MM.1S (cell line): Measurements from ENCODE around the gene AVL9.

ENCODE experiments used
- DNase-seq: peaks from one replicate; pipeline ENCODE4 v3.0.0-alpha.2; 2015
- H2AFZ ChIP-seq: fragments of 300-600 bp; sonication (generic); 2 replicates; pipeline ENCODE4 v1.6.0; 2016; ENCODE audit warnings: antibody characterized with exemption, low read length
- H3F3A ChIP-seq: fragments of 300-600 bp; sonication (generic); 2 replicates; pipeline ENCODE4 v1.6.1; 2016; ENCODE audit warnings: mild to moderate bottlenecking, antibody characterized with exemption, low read length, moderate library complexity, mixed read lengths; ENCODE audit not compliant: insufficient read depth
- H3K27ac ChIP-seq: fragments of 300-600 bp; sonication (generic); 2 replicates; pipeline ENCODE4 v1.5.1; 2016; ENCODE audit warnings: mild to moderate bottlenecking, low read length
- H3K27me3 ChIP-seq: fragments of 300-600 bp; sonication (generic); replicated peaks from 2 replicates; pipeline ENCODE4 v1.6.0; 2016; ENCODE audit warnings: low read length; ENCODE audit not compliant: insufficient read depth
- H3K36me3 ChIP-seq: fragments of 300-600 bp; sonication (generic); replicated peaks from 2 replicates; pipeline ENCODE4 v1.6.1; 2016; ENCODE audit warnings: mild to moderate bottlenecking, low read length, mixed read lengths; ENCODE audit not compliant: insufficient read depth
- H3K4me1 ChIP-seq: fragments of 300-600 bp; sonication (generic); 2 replicates; pipeline ENCODE4 v1.6.1; 2016; ENCODE audit warnings: low read length, mixed read lengths
- H3K4me2 ChIP-seq: fragments of 300-600 bp; sonication (generic); 2 replicates; pipeline ENCODE4 v1.6.0; 2016; ENCODE audit warnings: low read depth, low read length
- H3K4me3 ChIP-seq: fragments of 300-600 bp; sonication (generic); 2 replicates; pipeline ENCODE4 v1.5.1; 2016; ENCODE audit warnings: low read length, mixed read lengths
- H3K79me2 ChIP-seq: fragments of 300-600 bp; sonication (generic); 2 replicates; pipeline ENCODE4 v1.6.1; 2016; ENCODE audit warnings: mixed run types, low read length, mixed read lengths
- H3K9ac ChIP-seq: fragments of 300-600 bp; sonication (generic); 2 replicates; pipeline ENCODE4 v1.6.1; 2016; ENCODE audit warnings: low read length, mixed read lengths
- H3K9me2 ChIP-seq: fragments of 300-600 bp; sonication (generic); replicated peaks from 2 replicates; pipeline ENCODE4 v1.6.1; 2016; ENCODE audit warnings: mild to moderate bottlenecking, low read length, mixed read lengths; ENCODE audit not compliant: insufficient read depth
- H3K9me3 ChIP-seq: fragments of 300-600 bp; sonication (generic); replicated peaks from 2 replicates; pipeline ENCODE4 v1.6.1; 2016; ENCODE audit warnings: mild to moderate bottlenecking, low read length, mixed read lengths; ENCODE audit not compliant: insufficient read depth
- H4K20me1 ChIP-seq: fragments of 300-600 bp; sonication (generic); 2 replicates; pipeline ENCODE4 v1.6.1; 2016; ENCODE audit warnings: mild to moderate bottlenecking, low read length, moderate library complexity, mixed read lengths; ENCODE audit not compliant: insufficient read depth
- CTCF ChIP-seq: fragments of 300-600 bp; sonication (generic); IDR thresholded peaks from 2 replicates; pipeline ENCODE4 v1.5.1; 2016; ENCODE audit warnings: antibody characterized with exemption, low read length, mixed read lengths
- EZH2 ChIP-seq: fragments of 300-600 bp; sonication (generic); optimal IDR thresholded peaks from 2 replicates; pipeline ENCODE3; 2017; ENCODE audit warnings: low read depth, mild to moderate bottlenecking, antibody characterized with exemption, low read length, mixed read lengths
- EZH2phosphoT487 ChIP-seq: fragments of 300-600 bp; sonication (generic); IDR thresholded peaks from 2 replicates; pipeline ENCODE4 v1.6.1; 2018; ENCODE audit warnings: antibody characterized with exemption, low read length

Gene AVL9

GRCh38 chr7:32580646-32581045, 85.4 kb downstream of the AVL9 start:
- no peak for DNase-seq
- TF ChIP-seq EZH2phosphoT487 (no peak), EZH2 (no peak), CTCF (no peak)
- Histone ChIP-seq H2AFZ (no peak overlapping the region), H3K4me1 (no peaks in the 10 kb centered on the region), H3K36me3 (peaks cover 10% of the 10 kb centered on the region; the same call in 1 of the 2 replicates), H3K79me2 (no peaks in the 10 kb centered on the region), H3K27ac (no peak overlapping the region), H3K9me2 (no peaks in the 10 kb centered on the region), H3F3A (no peaks in the 10 kb centered on the region), H3K9me3 (no peaks in the 10 kb centered on the region), H3K4me2 (no peak overlapping the region), H3K27me3 (no peaks in the 10 kb centered on the region), H3K9ac (no peak overlapping the region), H4K20me1 (no peaks in the 10 kb centered on the region), H3K4me3 (no peak overlapping the region)

DNA sequence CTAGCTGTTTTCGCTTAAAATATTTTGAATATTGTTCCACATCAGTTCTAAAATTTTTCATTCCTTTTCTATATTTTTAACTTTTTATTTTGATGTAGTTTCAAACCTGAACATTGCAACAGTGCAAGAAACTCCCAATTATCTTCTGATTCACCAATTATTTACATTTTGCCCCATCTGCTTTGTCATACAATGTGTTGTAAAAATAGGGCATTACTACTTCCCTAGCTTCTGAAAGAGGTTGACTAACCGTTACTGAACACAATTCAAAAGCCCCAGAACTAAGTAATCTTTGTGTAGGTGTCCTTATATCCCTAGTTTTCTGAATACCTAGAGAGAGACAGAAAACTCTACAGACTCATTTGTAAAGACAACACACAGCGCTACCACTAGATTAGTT, 86.7 kb downstream of the AVL9 start:
- Histone ChIP-seq H3F3A (no peaks in the 10 kb centered on the region), H4K20me1 (no peaks in the 10 kb centered on the region), H3K79me2 (no peaks in the 10 kb centered on the region), H3K9me2 (no peaks in the 10 kb centered on the region), H3K27ac (no peak overlapping the region), H3K27me3 (no peaks in the 10 kb centered on the region), H3K4me1 (no peaks in the 10 kb centered on the region), H3K4me2 (no peak overlapping the region), H3K4me3 (no peak overlapping the region), H3K36me3 (peaks cover 10% of the 10 kb centered on the region; the same call in 1 of the 2 replicates), H3K9ac (no peak overlapping the region), H3K9me3 (no peaks in the 10 kb centered on the region), H2AFZ (no peak overlapping the region)
- DNase-seq: no peak
- TF ChIP-seq EZH2: no peak
- no peak for TF ChIP-seq EZH2phosphoT487
- no peak for TF ChIP-seq CTCF

DNA sequence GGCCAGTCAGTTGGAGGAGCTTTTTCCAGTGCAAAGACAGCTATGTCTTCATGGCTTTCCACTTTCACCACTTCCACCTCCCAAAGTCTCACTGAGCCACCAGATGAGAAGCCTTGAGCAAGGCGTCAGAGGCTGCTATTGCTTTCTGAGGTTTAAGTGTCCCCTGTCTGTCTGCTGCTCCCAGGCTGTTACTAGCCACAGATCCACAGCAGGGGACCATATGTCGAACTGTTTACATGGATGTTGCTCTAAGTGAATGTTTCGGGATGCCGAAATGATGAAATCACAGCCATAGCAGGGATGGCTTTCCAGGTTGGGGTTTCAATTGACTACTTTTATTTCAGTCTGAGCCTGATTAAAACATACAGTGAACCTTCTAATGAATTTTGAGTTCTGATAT, 88.5 kb downstream of the AVL9 start:
- no peak for DNase-seq
- no peak overlapping the region for H3K4me3 ChIP-seq
- no peaks in the 10 kb centered on the region for H3K27me3 ChIP-seq
- H3F3A ChIP-seq: no peaks in the 10 kb centered on the region
- H3K9me2 ChIP-seq: no peaks in the 10 kb centered on the region
- H3K79me2 ChIP-seq: no peaks in the 10 kb centered on the region
- TF ChIP-seq EZH2phosphoT487: no peak
- TF ChIP-seq CTCF: no peak
- no peak for TF ChIP-seq EZH2
- no peak overlapping the region for H2AFZ ChIP-seq
- H3K4me1 ChIP-seq: no peaks in the 10 kb centered on the region
- H4K20me1 ChIP-seq: no peaks in the 10 kb centered on the region
- H3K9me3 ChIP-seq: no peaks in the 10 kb centered on the region
- H3K9ac ChIP-seq: no peak overlapping the region
- no peak overlapping the region for H3K4me2 ChIP-seq
- H3K27ac ChIP-seq: no peak overlapping the region
- peaks cover 10% of the 10 kb centered on the region; the same call in 1 of the 2 replicates for H3K36me3 ChIP-seq
